K562 (cell line): ENCODE data around the gene CRYBG1.

Source experiments
- CHD2 ChIP-seq: IDR thresholded peaks from 2 replicates; pipeline ENCODE4 v1.6.1; 2011; ENCODE audit warnings: low read depth, low read length
- CTCF ChIP-seq, 3 experiments: IDR thresholded peaks in 2 of 3; conservative IDR thresholded peaks in 1 of 3; 2 replicates each; pipeline ENCODE4 v1.5.1; 2011 to 2012; ENCODE audit warnings: low read length in 3 of 3, mild to moderate bottlenecking in 3 of 3, control low read depth in 2 of 3, improper control_type of control experiment in 1 of 3, inconsistent platforms in 1 of 3, low read depth in 1 of 3, mixed read lengths in 1 of 3, moderate library complexity in 1 of 3; ENCODE audit not compliant: insufficient read depth in 2 of 3
- ELK3 ChIP-seq: fragments of 450-650 bp; formaldehyde crosslinking; IDR thresholded peaks from 2 replicates; pipeline ENCODE4 v1.4.0; 2020; ENCODE audit warnings: mild to moderate bottlenecking
- EZH2 ChIP-seq: IDR thresholded peaks from 2 replicates; pipeline ENCODE4 v1.6.1; 2012; ENCODE audit warnings: low read depth, mild to moderate bottlenecking, inconsistent platforms, low read length, borderline replicate concordance
- IRF1 ChIP-seq: sonication (generic); formaldehyde crosslinking; IDR thresholded peaks from 2 replicates; pipeline ENCODE4 v1.8.0; 2022; ENCODE audit warnings: missing genetic modification reagents, mild to moderate bottlenecking, borderline replicate concordance
- KLF16 ChIP-seq: IDR thresholded peaks from 2 replicates; pipeline ENCODE4 v1.6.1; 2016; ENCODE audit warnings: antibody characterized with exemption
- POLR3A ChIP-seq: IDR thresholded peaks from 2 replicates; pipeline ENCODE4 v1.6.1; 2011; ENCODE audit warnings: borderline replicate concordance, mild to moderate bottlenecking, moderate library complexity; ENCODE audit not compliant: insufficient read length, insufficient read depth; ENCODE audit errors: extremely low read depth
- REST ChIP-seq, 2 experiments: fragments of 450-650 bp; formaldehyde crosslinking in 1 of 2; IDR thresholded peaks; 2 replicates each; pipeline versions ENCODE4 v1.4.0 to v1.6.1; 2014 to 2020; ENCODE audit warnings: mild to moderate bottlenecking in 2 of 2, borderline replicate concordance in 1 of 2, low read depth in 1 of 2
- SREBF2 ChIP-seq: sonication (generic); formaldehyde crosslinking; IDR thresholded peaks from 2 replicates; pipeline ENCODE4 v1.4.0; 2020; ENCODE audit warnings: mild to moderate bottlenecking, missing genetic modification reagents
- TCF7L2 ChIP-seq: fragments of 150-350 bp; IDR thresholded peaks from 2 replicates; pipeline ENCODE4 v1.6.1; 2016; ENCODE audit warnings: low read depth, mild to moderate bottlenecking, low read length, moderate library complexity
- ZBTB17 ChIP-seq: fragments of 450-650 bp; formaldehyde crosslinking; IDR thresholded peaks from 2 replicates; pipeline ENCODE4 v1.4.0; 2020; ENCODE audit warnings: mild to moderate bottlenecking
- ZNF780A ChIP-seq: fragments of 250-450 bp; sonication (Bioruptor Pico); IDR thresholded peaks from 2 replicates; pipeline ENCODE4 v1.5.0; 2021; ENCODE audit warnings: mild to moderate bottlenecking

GRCh38 chr6:106426250-106426970 is 65.9 kb downstream of the CRYBG1 start:
- TF ChIP-seq IRF1 (no peak), CTCF (IDR thresholded peaks at IDR 0.05 in 2 of 3, conservative IDR thresholded peaks at IDR 0.05 in 1 of 3; ENCODE audit: insufficient read depth in 2 of 3, low read depth in 1 of 3, low read length in 3 of 3) (no peak), TCF7L2 (no peak), ELK3 (CRISPR knock-in tag) (no peak), ZNF780A (no peak), POLR3A (no peak), CHD2 (no peak), REST (IDR thresholded peaks at IDR 0.05; ENCODE audit: borderline replicate concordance) (no peak), REST (CRISPR knock-in tag; IDR thresholded peaks at IDR 0.05; ENCODE audit: low read depth) (no peak), EZH2 (no peak), SREBF2 (CRISPR knock-in tag) (no peak), ZBTB17 (CRISPR knock-in tag) (no peak), KLF16 (no peak)
